KMS-11 (cell line): ENCODE measurements around the gene ITIH1.

Experiments
- H2AFZ ChIP-seq: fragments of 200-600 bp; sonication (generic); 2 replicates; pipeline ENCODE4 v1.6.1; 2016; ENCODE audit warnings: antibody characterized with exemption, mixed run types, low read depth
- H3K27ac ChIP-seq: fragments of 200-600 bp; sonication (generic); 2 replicates; pipeline ENCODE4 v1.6.1; 2016; ENCODE audit warnings: mild to moderate bottlenecking, mixed run types
- H3K27me3 ChIP-seq: fragments of 200-600 bp; sonication (generic); 2 replicates; pipeline ENCODE4 v1.6.1; 2017; ENCODE audit warnings: mild to moderate bottlenecking, low read depth, mixed run types, moderate library complexity; ENCODE audit not compliant: insufficient read depth
- H3K36me3 ChIP-seq: fragments of 200-600 bp; sonication (generic); 2 replicates; pipeline ENCODE4 v1.6.1; 2017; ENCODE audit warnings: mild to moderate bottlenecking, mixed run types; ENCODE audit not compliant: insufficient read depth
- H3K4me1 ChIP-seq: fragments of 200-600 bp; sonication (generic); 2 replicates; pipeline ENCODE4 v1.6.1; 2016; ENCODE audit warnings: mild to moderate bottlenecking, low read depth, mixed run types; ENCODE audit not compliant: poor library complexity, severe bottlenecking
- H3K4me2 ChIP-seq: fragments of 200-600 bp; sonication (generic); 2 replicates; pipeline ENCODE4 v1.7.0; 2016; ENCODE audit warnings: mild to moderate bottlenecking, mixed run types
- H3K4me3 ChIP-seq: fragments of 200-600 bp; sonication (generic); IDR thresholded peaks from 2 replicates; pipeline ENCODE4 v1.6.1; 2017; ENCODE audit warnings: low read depth, low read length, mixed read lengths; ENCODE audit not compliant: insufficient read depth
- H3K79me2 ChIP-seq: fragments of 200-600 bp; sonication (generic); 2 replicates; pipeline ENCODE4 v1.6.1; 2016; ENCODE audit warnings: low read depth, mixed run types; ENCODE audit not compliant: insufficient read depth
- H3K9ac ChIP-seq: fragments of 200-600 bp; sonication (generic); 2 replicates; pipeline ENCODE4 v1.6.1; 2016; ENCODE audit warnings: mild to moderate bottlenecking, mixed run types
- H4K20me1 ChIP-seq: fragments of 200-600 bp; sonication (generic); 2 replicates; pipeline ENCODE4 v1.6.1; 2016; ENCODE audit warnings: mild to moderate bottlenecking, mixed run types; ENCODE audit not compliant: insufficient read depth
- TF ChIP-seq, protein P1 (sequence below): fragments of 200-600 bp; sonication (generic); conservative IDR thresholded peaks from 2 replicates; pipeline ENCODE4 v1.6.1; 2017; ENCODE audit warnings: low read depth, mild to moderate bottlenecking, antibody characterized with exemption, low read length, moderate library complexity, mixed read lengths

ITIH1 gene

DNA sequence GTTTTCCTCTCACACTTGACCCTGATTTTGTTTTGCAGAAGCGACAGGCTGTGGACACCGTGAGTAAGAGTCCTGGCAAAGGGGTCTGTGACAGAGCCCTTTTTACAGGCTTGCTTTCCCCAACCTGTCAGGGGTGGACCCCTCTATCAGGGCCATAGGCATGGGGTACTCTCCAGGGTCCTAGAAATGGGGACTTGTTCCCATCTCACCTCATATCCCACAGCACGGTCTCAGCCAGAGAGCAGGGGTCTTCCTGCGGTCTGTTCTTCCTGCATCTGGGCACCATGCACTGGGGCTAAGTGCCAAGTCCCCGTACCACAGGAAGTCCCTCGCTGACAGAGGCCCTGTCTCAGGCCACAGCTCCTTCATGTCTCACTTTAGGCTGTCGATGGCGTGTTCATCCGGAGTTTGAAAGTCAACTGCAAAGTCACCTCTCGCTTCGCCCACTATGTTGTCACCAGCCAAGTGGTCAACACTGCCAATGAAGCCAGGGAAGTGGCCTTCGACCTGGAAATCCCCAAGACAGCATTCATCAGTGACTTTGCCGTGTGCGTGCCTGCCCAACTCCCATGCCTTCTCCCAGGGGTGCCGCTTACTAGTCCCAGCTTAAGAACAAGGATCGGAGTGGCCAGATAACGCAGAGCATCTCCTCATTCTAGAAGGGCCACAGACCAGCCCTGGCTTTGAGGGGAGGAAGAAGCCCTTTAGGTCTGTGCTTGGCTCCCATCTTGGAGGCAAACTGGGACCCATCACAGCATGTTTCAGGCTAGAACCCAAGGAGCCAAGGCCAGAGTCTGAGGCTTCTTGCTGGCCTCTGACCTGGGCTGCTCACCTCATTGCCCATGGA is 783 bp downstream of the ITIH1 start:
- H3K4me3 ChIP-seq, result no peak overlapping the region
- H3K27me3 ChIP-seq, result no peaks in the 10 kb centered on the region
- H3K4me2 ChIP-seq, result no peak overlapping the region
- no peak overlapping the region for H3K27ac ChIP-seq
- H3K4me1 ChIP-seq, result no peaks in the 10 kb centered on the region
- H3K79me2 ChIP-seq, result no peaks in the 10 kb centered on the region
- TF ChIP-seq, protein P1, sequence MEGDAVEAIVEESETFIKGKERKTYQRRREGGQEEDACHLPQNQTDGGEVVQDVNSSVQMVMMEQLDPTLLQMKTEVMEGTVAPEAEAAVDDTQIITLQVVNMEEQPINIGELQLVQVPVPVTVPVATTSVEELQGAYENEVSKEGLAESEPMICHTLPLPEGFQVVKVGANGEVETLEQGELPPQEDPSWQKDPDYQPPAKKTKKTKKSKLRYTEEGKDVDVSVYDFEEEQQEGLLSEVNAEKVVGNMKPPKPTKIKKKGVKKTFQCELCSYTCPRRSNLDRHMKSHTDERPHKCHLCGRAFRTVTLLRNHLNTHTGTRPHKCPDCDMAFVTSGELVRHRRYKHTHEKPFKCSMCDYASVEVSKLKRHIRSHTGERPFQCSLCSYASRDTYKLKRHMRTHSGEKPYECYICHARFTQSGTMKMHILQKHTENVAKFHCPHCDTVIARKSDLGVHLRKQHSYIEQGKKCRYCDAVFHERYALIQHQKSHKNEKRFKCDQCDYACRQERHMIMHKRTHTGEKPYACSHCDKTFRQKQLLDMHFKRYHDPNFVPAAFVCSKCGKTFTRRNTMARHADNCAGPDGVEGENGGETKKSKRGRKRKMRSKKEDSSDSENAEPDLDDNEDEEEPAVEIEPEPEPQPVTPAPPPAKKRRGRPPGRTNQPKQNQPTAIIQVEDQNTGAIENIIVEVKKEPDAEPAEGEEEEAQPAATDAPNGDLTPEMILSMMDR, result no peak
- no peak overlapping the region for H2AFZ ChIP-seq
- no peaks in the 10 kb centered on the region for H4K20me1 ChIP-seq
- no peak overlapping the region for H3K9ac ChIP-seq
- H3K36me3 ChIP-seq, result no peaks in the 10 kb centered on the region

DNA sequence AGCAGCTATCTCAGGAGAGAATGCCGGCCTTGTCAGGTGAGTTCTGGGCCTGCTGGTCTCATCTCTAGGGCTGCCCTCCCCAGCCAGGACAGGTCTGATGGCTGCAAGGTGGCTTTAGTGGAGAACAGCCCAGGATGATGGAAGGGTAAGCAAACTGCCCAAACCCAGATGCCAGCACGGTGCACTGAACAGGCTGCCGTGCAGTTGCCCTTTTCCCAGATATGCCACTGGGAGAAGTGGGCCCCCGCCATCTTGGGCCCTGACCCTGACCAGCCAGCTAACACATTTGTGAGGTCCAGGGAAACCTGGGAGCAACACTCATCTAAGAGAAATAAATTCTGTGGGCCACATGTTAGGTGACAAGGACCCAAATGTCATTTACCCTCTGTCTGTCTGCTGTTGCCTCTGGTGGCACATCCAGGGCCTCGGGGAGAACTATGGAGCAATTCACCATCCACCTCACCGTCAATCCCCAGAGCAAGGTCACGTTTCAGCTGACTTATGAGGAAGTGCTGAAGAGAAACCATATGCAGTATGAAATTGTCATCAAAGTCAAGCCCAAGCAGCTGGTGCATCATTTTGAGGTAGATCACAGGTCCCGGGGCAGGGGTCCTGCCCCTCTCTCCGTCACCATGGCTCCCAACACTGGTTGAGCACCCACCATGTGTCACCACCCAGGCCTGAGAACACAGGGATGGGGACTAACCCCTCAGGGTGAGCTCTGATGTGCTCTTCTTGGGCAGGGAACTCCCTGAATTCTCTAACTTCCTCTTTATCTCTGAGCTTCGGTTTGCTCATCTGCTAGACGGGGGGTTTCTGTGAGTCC is 1.8 kb downstream of the ITIH1 start:
- no peaks in the 10 kb centered on the region for H3K79me2 ChIP-seq
- H3K4me1 ChIP-seq, result no peaks in the 10 kb centered on the region
- no peak overlapping the region for H3K9ac ChIP-seq
- TF ChIP-seq, protein P1, result no peak
- no peak overlapping the region for H3K4me2 ChIP-seq
- H3K36me3 ChIP-seq, result no peaks in the 10 kb centered on the region
- no peaks in the 10 kb centered on the region for H4K20me1 ChIP-seq
- no peak overlapping the region for H3K27ac ChIP-seq
- H2AFZ ChIP-seq, result no peak overlapping the region
- H3K27me3 ChIP-seq, result no peaks in the 10 kb centered on the region
- no peak overlapping the region for H3K4me3 ChIP-seq

DNA sequence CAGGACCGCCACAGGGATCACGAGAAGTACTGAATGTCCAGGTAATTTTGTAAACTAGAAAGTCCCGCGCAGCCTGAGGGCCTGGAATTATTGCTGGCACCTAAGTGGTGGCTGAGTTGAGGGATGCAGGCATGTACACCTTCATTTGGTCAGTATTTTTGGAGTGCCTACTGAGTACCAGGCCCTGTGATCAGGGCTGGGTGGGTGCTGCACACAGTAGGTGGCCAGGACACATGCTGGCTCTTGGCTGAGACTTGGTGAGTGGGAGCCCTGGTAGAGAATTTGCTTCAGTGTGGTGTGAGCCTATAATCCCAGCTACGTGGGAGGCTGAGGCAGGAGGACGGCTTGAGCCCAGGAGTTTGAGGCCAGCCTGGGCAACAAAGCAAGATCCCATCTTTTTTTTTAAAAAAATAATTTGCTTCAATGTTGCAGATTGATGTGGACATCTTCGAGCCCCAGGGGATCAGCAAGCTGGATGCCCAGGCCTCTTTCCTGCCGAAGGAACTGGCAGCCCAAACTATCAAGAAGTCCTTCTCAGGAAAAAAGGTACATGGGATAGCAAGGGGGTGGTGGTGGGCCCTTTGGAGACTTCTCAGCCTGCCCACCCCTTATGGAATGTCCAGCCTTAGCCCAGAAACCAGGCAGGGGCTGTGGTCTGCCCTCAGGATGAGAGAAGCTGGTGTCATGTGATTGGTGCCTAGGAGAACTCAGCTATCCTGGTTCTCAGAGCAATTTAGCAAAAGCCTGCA is 2.6 kb downstream of the ITIH1 start:
- H3K27me3 ChIP-seq, result no peaks in the 10 kb centered on the region
- H3K4me3 ChIP-seq, result no peak overlapping the region
- no peaks in the 10 kb centered on the region for H3K4me1 ChIP-seq
- H2AFZ ChIP-seq, result no peak overlapping the region
- no peak overlapping the region for H3K9ac ChIP-seq
- no peaks in the 10 kb centered on the region for H4K20me1 ChIP-seq
- no peaks in the 10 kb centered on the region for H3K36me3 ChIP-seq
- no peak overlapping the region for H3K27ac ChIP-seq
- H3K79me2 ChIP-seq, result no peaks in the 10 kb centered on the region
- H3K4me2 ChIP-seq, result no peak overlapping the region
- TF ChIP-seq, protein P1, result no peak

DNA sequence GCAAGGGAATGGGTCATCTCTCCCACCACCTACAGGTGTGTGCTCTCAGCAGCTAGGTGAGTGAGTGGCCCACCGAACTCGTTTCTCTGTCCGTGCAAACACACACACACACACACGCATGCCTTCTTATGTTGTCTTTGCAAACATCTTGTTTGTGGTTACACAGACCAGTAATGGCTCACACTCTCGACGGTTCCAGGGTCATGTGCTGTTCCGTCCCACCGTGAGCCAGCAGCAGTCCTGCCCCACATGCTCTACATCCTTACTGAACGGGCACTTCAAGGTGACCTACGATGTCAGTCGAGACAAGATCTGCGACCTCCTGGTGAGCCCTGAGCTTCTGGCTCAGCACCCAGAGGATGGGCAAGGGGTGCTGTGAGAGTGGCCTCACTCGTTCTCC is 4.3 kb downstream of the ITIH1 start:
- no peak overlapping the region for H3K9ac ChIP-seq
- H3K27ac ChIP-seq, result no peak overlapping the region
- no peaks in the 10 kb centered on the region for H3K27me3 ChIP-seq
- no peaks in the 10 kb centered on the region for H3K4me1 ChIP-seq
- TF ChIP-seq, protein P1, result no peak
- no peak overlapping the region for H2AFZ ChIP-seq
- no peaks in the 10 kb centered on the region for H3K36me3 ChIP-seq
- no peak overlapping the region for H3K4me3 ChIP-seq
- no peaks in the 10 kb centered on the region for H4K20me1 ChIP-seq
- H3K79me2 ChIP-seq, result no peaks in the 10 kb centered on the region
- H3K4me2 ChIP-seq, result no peak overlapping the region
